Measurements from ENCODE around the gene SORCS1. TPM values are rescaled to one million over a fixed set of nuclear protein-coding genes. Genes with fewer than 3 reads are reported as not detected.

The SORCS1 gene
- total RNA-seq, 1 donor from 2014 or later: 13.6 TPM

DNA sequence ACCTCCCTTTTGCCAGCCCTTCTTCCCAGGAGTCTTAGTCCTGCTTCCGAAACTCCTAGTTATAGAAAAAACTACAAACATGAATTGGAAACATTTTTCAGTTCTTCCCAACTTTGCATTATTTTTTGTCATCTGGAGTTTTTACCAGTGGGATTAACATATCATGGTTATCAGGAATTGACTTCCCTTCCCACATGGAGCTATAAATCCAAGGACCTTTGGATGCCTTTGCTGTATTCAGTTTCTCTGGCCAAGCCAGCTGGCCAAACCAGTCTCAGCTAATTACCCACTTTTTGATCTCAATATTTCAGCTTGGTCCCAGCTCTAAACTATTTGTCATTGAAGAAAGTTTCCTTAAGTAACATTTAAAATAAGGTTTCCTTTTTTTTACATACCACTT, 570.6 kb downstream of the SORCS1 start:
- H3K4me1 Mint-ChIP-seq (ENCODE audit: low read depth): no peaks in the 10 kb centered on the region
- H3K27ac Mint-ChIP-seq: no peak overlapping the region
- TF ChIP-seq, protein P1, sequence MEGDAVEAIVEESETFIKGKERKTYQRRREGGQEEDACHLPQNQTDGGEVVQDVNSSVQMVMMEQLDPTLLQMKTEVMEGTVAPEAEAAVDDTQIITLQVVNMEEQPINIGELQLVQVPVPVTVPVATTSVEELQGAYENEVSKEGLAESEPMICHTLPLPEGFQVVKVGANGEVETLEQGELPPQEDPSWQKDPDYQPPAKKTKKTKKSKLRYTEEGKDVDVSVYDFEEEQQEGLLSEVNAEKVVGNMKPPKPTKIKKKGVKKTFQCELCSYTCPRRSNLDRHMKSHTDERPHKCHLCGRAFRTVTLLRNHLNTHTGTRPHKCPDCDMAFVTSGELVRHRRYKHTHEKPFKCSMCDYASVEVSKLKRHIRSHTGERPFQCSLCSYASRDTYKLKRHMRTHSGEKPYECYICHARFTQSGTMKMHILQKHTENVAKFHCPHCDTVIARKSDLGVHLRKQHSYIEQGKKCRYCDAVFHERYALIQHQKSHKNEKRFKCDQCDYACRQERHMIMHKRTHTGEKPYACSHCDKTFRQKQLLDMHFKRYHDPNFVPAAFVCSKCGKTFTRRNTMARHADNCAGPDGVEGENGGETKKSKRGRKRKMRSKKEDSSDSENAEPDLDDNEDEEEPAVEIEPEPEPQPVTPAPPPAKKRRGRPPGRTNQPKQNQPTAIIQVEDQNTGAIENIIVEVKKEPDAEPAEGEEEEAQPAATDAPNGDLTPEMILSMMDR (IDR thresholded peaks at IDR 0.05; ENCODE audit: unreplicated experiment): no peak
- no peak for DNase-seq (ENCODE audit: low spot score, unreplicated experiment)
- no peaks in the 10 kb centered on the region for H3K36me3 Mint-ChIP-seq (ENCODE audit: insufficient read depth)
- no peaks in the 10 kb centered on the region for H3K27me3 Mint-ChIP-seq
- no peak overlapping the region for H3K4me3 Mint-ChIP-seq (ENCODE audit: low read depth)
- H3K9me3 Mint-ChIP-seq (ENCODE audit: low read depth): no peaks in the 10 kb centered on the region

DNA sequence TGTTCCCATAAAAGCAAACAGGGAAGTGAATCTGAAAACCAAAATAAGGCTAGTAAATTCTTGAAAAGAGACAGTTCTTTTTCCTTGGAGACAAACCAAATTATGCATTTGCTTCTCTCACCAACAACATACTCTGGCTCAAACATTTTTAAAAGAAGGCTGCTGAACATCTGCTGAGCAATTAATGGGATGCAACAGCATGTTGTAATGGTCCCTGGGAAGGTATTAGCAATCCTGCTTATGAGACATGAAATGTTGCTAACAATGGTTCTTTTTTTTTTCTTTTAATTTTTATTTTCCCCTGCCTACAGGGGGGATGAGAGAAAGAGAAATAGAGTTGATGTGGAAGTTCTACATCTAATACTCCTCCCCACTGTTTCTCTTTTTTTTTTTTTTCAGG, 572.1 kb downstream of the SORCS1 start:
- no peak for DNase-seq (ENCODE audit: low spot score, unreplicated experiment)
- Mint-ChIP-seq H3K27ac (no peak overlapping the region), H3K4me1 (ENCODE audit: low read depth) (no peaks in the 10 kb centered on the region), H3K27me3 (no peaks in the 10 kb centered on the region), H3K9me3 (ENCODE audit: low read depth) (no peaks in the 10 kb centered on the region), H3K4me3 (ENCODE audit: low read depth) (no peak overlapping the region), H3K36me3 (ENCODE audit: insufficient read depth) (no peaks in the 10 kb centered on the region)
- TF ChIP-seq, protein P1 (IDR thresholded peaks at IDR 0.05; ENCODE audit: unreplicated experiment): no peak

GRCh38 chr10:106582291-106582690, 582.2 kb downstream of the SORCS1 start:
- Mint-ChIP-seq H3K36me3 (ENCODE audit: insufficient read depth) (peaks cover 1% of the 10 kb centered on the region), H3K4me1 (ENCODE audit: low read depth) (peaks cover 2% of the 10 kb centered on the region), H3K27me3 (no peaks in the 10 kb centered on the region), H3K4me3 (ENCODE audit: low read depth) (no peak overlapping the region), H3K9me3 (ENCODE audit: low read depth) (no peaks in the 10 kb centered on the region), H3K27ac (no peak overlapping the region)
- DNase-seq (ENCODE audit: low spot score, unreplicated experiment): no peak
- TF ChIP-seq, protein P1 (IDR thresholded peaks at IDR 0.05; ENCODE audit: unreplicated experiment): no peak

DNA sequence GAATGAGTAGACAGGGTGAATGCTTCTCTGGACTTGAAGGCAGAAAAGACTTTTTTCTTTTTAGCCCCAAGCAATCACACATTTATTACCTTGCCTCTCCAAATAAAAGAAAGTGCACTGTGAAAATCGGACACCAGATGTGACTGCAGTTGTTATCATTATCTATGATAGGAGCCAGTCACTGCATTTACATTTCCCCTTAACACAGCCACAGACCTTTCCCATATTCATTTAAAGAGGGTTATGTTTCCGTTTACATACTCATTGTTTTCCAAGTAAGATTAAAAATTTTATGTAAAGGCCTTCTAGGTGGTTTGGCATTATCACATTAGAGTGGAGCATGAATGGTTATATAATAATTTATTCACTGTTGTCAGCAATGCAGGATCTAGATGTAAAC, 586.8 kb downstream of the SORCS1 start:
- no peaks in the 10 kb centered on the region for H3K36me3 Mint-ChIP-seq (ENCODE audit: insufficient read depth)
- H3K27ac Mint-ChIP-seq: no peak overlapping the region
- TF ChIP-seq, protein P1 (IDR thresholded peaks at IDR 0.05; ENCODE audit: unreplicated experiment): no peak
- H3K4me1 Mint-ChIP-seq (ENCODE audit: low read depth): peaks cover 5% of the 10 kb centered on the region
- no peak for DNase-seq (ENCODE audit: low spot score, unreplicated experiment)
- no peak overlapping the region for H3K4me3 Mint-ChIP-seq (ENCODE audit: low read depth)
- no peaks in the 10 kb centered on the region for H3K27me3 Mint-ChIP-seq
- H3K9me3 Mint-ChIP-seq (ENCODE audit: low read depth): no peaks in the 10 kb centered on the region

DNA sequence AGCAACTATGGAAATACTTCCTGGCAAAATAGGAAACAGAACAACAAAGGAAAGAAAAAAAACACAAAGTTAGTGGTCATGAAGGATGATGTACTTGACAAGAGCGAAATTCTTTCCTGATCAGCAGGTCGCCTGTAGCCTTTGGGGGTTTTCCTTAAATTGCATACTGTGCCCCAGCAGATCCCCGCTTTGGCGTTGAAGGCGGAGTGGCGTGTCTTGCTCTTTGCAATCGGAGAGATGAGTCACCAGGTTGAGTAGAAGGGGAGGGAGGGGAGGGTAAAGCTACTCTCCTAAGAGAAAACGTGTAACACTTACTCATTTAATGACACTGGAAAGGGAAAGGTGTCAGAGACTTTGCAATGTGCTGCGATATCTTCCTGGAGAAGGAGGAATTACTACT, 587.2 kb downstream of the SORCS1 start:
- no peaks in the 10 kb centered on the region for H3K36me3 Mint-ChIP-seq (ENCODE audit: insufficient read depth)
- TF ChIP-seq, protein P1 (IDR thresholded peaks at IDR 0.05; ENCODE audit: unreplicated experiment): no peak
- H3K4me1 Mint-ChIP-seq (ENCODE audit: low read depth): peaks cover 7% of the 10 kb centered on the region
- H3K27me3 Mint-ChIP-seq: no peaks in the 10 kb centered on the region
- no peaks in the 10 kb centered on the region for H3K9me3 Mint-ChIP-seq (ENCODE audit: low read depth)
- H3K27ac Mint-ChIP-seq: peak overlapping the region; percentile 79
- H3K4me3 Mint-ChIP-seq (ENCODE audit: low read depth): no peak overlapping the region
- no peak for DNase-seq (ENCODE audit: low spot score, unreplicated experiment)
